GM12801 (cell line): ENCODE measurements around the gene NDUFS8.

Experiments
- TF ChIP-seq, protein P1 (sequence below): IDR thresholded peaks from one replicate; pipeline ENCODE4 v1.5.1; 2011; ENCODE audit warnings: control low read depth; ENCODE audit not compliant: insufficient read length; ENCODE audit errors: extremely low read depth

The NDUFS8 gene

DNA sequence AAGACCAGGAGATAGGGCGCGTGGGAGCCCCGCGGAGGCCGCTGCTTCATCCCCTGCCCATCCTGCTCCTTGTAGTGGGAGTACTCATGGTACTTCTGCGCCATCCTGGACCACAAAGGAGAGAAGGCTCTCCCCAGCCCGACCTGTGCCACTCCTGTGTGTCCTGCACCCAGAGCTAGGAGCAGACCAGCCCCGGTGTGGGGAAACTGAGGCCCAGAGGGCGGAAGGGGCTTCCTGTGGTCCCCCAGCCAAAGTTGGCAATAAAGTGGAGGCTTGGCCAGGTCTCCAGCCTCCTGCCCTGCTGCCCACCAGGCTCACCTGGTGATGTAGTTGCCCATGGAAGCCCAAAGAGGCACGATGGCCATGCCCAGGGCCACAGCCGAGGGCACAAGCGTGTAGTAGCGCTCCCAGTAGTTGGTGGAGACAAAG, 31.3 kb upstream of the NDUFS8 start:
- TF ChIP-seq, protein P1, sequence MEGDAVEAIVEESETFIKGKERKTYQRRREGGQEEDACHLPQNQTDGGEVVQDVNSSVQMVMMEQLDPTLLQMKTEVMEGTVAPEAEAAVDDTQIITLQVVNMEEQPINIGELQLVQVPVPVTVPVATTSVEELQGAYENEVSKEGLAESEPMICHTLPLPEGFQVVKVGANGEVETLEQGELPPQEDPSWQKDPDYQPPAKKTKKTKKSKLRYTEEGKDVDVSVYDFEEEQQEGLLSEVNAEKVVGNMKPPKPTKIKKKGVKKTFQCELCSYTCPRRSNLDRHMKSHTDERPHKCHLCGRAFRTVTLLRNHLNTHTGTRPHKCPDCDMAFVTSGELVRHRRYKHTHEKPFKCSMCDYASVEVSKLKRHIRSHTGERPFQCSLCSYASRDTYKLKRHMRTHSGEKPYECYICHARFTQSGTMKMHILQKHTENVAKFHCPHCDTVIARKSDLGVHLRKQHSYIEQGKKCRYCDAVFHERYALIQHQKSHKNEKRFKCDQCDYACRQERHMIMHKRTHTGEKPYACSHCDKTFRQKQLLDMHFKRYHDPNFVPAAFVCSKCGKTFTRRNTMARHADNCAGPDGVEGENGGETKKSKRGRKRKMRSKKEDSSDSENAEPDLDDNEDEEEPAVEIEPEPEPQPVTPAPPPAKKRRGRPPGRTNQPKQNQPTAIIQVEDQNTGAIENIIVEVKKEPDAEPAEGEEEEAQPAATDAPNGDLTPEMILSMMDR = no peak

DNA sequence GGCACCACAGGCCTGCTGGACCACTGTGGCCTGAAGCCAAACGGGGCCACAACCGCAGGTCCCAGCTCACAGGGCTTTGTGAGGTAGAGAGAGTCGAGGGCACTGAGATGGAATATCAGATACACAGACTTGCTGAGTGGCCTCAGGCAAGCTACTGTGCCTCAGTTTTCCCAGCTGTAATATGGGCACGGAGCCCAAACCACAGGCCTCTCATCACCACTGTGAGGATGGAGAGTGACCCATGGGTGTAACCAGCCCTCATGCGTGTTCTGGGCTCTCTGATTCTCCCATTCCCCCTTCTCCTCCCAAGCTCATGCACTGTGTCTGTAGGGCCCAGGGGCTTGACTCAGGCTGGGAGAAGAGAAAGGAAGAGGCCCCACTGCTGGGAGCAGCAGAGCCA, 30.8 kb upstream of the NDUFS8 start:
- TF ChIP-seq, protein P1 = no peak

DNA sequence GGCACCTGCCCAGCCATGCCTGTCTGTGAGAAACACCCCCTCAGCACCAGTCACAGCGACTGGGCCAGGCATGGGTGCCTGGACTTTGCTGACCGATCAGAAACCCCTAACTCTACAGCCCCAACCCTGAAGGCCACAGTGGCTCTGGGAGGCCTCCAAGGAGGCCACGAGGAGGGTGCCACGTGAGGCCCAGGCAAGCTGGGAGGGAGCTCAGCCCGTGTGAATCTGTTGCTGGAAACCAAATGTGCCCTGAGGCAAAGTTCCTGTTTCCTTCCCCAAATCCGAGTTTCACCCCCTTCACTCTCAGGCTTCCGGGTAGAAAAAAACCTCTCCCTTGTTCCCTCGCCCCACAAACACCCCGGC, 27.9 kb upstream of the NDUFS8 start:
- TF ChIP-seq, protein P1 = no peak

DNA sequence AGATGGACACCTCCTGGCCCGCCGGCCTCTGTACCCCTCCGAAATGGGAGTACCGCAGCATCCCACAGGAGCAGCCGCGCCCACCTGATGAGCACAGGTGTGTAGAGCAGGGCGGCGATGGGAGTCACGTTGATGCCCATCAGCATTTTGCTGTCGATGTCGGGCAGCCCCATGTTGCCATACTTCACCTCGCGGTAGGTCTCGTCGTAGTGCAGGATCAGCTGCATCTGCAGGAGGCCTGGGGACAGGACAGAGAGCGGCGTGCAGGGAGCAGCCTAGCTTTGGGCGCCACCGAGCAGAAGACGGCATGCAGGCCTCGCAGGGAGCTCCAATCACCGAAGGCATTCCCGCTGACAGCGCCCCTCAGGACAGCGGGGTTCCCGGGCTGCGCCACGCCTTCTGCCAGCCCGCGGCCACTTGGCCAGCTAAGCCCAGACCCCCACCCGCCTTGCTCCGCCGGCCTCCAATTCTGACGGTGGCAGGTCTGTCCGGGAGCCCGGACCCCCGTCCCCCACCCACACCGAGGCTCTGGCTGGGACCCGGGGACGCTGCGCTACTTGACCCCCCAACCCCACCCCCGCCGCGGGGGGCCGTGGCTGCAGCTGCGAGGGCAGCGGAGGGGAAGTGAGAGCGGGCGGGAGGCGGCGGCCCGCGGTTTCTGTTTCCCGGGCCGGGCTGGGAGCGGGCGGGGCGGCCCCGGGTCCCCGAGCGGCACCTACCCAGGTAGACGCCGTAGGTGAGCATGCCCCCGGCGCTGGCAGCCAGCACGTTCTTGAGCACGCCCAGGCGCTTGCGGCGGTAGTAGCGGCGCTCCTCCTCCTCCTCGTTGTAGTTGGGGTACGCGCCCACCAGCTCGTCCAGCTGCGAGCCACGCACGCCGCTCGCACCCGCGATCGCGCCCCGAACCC, 27.3 kb upstream of the NDUFS8 start:
- TF ChIP-seq, protein P1 = no peak

DNA sequence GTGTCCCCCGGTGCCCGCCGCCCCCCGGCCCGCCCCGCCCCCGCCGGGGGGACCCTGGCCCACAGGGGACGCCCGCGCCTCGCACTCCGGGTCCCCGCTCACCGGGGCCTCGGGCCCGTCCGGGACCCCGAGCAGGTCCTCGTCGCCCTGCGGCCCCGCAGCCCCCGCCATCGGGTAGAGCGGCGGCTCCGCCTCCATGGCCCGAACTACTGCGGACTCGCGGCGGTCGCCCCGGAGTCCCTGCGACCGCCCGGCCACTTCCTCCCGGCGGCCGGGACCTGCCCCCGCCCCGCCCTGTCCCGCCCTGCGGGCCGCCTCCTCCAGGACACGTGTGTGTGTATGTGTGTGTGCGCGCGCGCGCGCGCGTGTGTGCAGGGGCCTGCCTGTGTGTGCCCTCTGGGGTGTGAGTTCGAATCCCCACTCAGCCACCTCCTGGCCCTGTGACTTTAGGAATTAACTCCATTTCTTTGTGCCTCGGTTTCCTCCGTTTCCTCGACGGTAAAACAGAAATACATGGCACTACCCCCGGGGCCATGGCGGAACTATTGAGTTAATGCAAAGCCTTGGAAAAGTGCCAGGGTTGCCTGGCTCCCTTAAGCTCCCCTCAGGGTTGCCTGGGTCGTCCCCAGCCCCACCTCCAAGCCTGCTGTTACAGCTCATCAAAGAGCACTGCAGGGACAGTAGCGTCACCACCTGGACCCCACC, 26.5 kb upstream of the NDUFS8 start, which contains the start of gene UNC93B1:
TSS of gene UNC93B1 (minus strand) at position 252 of the 705 bp plus-strand sequence. CDS start at position 198, 54 bp downstream.
- TF ChIP-seq, protein P1 = no peak

DNA sequence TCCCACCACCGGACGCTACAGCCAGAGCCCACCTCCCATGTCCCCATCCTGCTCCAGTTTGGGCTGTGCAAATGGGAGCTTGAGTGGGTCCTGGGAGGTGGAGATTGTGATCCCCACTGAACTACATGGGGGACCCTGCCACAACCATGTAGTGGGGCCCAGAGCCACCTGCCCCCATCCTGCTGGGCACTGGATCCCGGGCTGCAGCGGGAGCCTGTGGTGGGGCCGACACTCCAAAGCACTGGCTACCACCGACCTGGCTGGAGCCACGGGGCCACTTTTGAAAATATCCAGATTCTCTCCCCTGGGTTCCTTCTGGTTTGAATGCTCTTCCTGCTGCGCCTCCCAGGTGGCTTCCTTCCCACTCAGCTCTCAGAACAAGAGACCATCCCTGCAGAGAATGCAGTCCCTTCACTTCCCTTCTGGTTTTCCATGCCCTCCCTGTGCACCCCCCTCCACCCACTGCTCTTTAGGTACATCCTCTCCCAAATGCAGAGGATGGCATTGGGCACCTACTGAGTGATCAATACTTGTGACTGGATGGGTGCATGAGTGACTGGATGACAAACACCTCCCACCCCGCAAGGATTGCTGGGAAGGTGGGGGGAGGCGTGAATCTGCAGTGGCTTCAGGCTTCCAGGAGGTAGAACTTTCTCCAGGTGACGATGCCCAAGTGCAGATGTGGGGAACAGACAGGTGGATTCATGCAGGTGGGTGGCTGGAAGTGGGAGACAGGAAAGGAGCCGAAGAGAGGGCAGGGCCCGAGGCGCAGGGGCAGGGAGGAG, 25.7 kb upstream of the NDUFS8 start:
- TF ChIP-seq, protein P1 = no peak
